HepG2 (cell line): ENCODE data around the gene TMEM120A. TPM values are rescaled to one million over a fixed set of nuclear protein-coding genes. Genes with fewer than 3 reads are reported as not detected.
A peak's percentile ranks its signal among the peaks of the same experiment; 100 is the strongest.

Experiments used
- ATAC-seq: fragments of 200-7000 bp; cut with Tn5 transposase; 3 replicates; pipeline ENCODE4 v1.9.1; 2020; ENCODE audit warnings: mild to moderate bottlenecking, moderate library complexity
- BruUV-seq: library from RNA; stranded (reverse); fragments of 400-500 nt; replicated peaks from 2 replicates; lab custom pipeline; 2021; lab: Mats Ljungman, UMichigan
- CTCF ChIA-PET: fragments of 300-600 bp; formaldehyde crosslinking; extraction: SDS; loops from one replicate; lab custom pipeline; 2021; ENCODE audit warnings: low total read pairs, inconsistent platforms, low intra/inter-chr PET ratio; lab: Yijun Ruan, JAX
- POLR2A ChIA-PET: fragments of 350-600 bp; sonication (Branson Sonifier 250); formaldehyde crosslinking; loops from one replicate; lab custom pipeline; 2020; ENCODE audit warnings: antibody characterized with exemption, inconsistent platforms; lab: Yijun Ruan, JAX
- DNase-seq: peaks from one replicate; pipeline ENCODE4 v3.0.0-alpha.2; 2015; ENCODE audit warnings: low spot score
- FAIRE-seq: peaks from 3 replicates; lab custom pipeline; 2011; peaks lifted over from hg19 to GRCh38; lab: Jason Lieb, UNC
- H2AFZ ChIP-seq: one replicate; pipeline ENCODE4 v1.6.1; 2011; ENCODE audit warnings: low read length, inconsistent platforms
- H3K27ac ChIP-seq: fragments of 300-600 bp; 3 replicates; pipeline ENCODE4 v1.8.0; 2011; ENCODE audit warnings: mixed run types, mild to moderate bottlenecking, mixed read lengths, low read length, inconsistent platforms; ENCODE audit not compliant: insufficient read depth; ENCODE audit errors: extremely low read length
- H3K27me3 ChIP-seq, 2 experiments: fragments of 200-600 bp in 1 of 2; 2 replicates in 1 of 2; 3 replicates in 1 of 2; pipeline versions ENCODE4 v1.6.0 to v1.8.0; 2011; ENCODE audit warnings: low read length in 2 of 2, mild to moderate bottlenecking in 2 of 2, moderate library complexity in 2 of 2, inconsistent platforms in 1 of 2; ENCODE audit not compliant: insufficient read depth in 2 of 2, control insufficient read depth in 1 of 2
- H3K36me3 ChIP-seq, 2 experiments: fragments of 200-600 bp in 1 of 2; replicated peaks in 1 of 2; 2 replicates in 1 of 2; 3 replicates in 1 of 2; pipeline versions ENCODE4 v1.5.1 to v1.8.0; 2011; ENCODE audit warnings: low read length in 2 of 2, inconsistent platforms in 1 of 2; ENCODE audit not compliant: insufficient read depth in 2 of 2, control insufficient read depth in 1 of 2
- H3K4me1 ChIP-seq: 2 replicates; pipeline ENCODE4 v1.5.1; 2012; ENCODE audit warnings: low read length, inconsistent platforms; ENCODE audit not compliant: insufficient read depth
- H3K4me2 ChIP-seq: 2 replicates; pipeline ENCODE4 v1.6.0; 2011; ENCODE audit warnings: low read depth, low read length, inconsistent platforms
- H3K4me3 ChIP-seq, 3 experiments: fragments of 200-600 bp in 1 of 3; sonication (generic), shearing (Covaris generic) in 1 of 3; replicated peaks in 1 of 3; 2 replicates each; pipeline ENCODE4 v1.5.1; 2011 to 2016; ENCODE audit warnings: low read length in 3 of 3, inconsistent platforms in 2 of 3, low read depth in 2 of 3, mild to moderate bottlenecking in 2 of 3, control low read depth in 1 of 3, mixed read lengths in 1 of 3; ENCODE audit not compliant: insufficient read depth in 1 of 3
- H3K79me2 ChIP-seq: one replicate; pipeline ENCODE4 v1.6.1; 2011; ENCODE audit warnings: low read length, inconsistent platforms; ENCODE audit not compliant: insufficient read depth
- H3K9ac ChIP-seq: 2 replicates; pipeline ENCODE4 v1.6.0; 2011; ENCODE audit warnings: mild to moderate bottlenecking, low read depth, low read length, inconsistent platforms; ENCODE audit not compliant: insufficient read depth
- H3K9me3 ChIP-seq: 2 replicates; pipeline ENCODE4 v1.5.1; 2012; ENCODE audit warnings: mild to moderate bottlenecking, low read length
- H4K20me1 ChIP-seq: 2 replicates; pipeline ENCODE4 v1.6.0; 2011; ENCODE audit warnings: inconsistent platforms, mild to moderate bottlenecking, low read length, moderate library complexity; ENCODE audit not compliant: insufficient read depth
- CBX5 ChIP-seq: sonication (generic); formaldehyde crosslinking; IDR thresholded peaks from 2 replicates; pipeline ENCODE4 v1.4.0; 2020; ENCODE audit warnings: missing genetic modification reagents, borderline replicate concordance
- CEBPB ChIP-seq: IDR thresholded peaks from 2 replicates; pipeline ENCODE4 v1.6.1; 2011; ENCODE audit warnings: low read depth, low read length, improper control_type of control experiment, borderline replicate concordance
- FOSL1 ChIP-seq: sonication (generic); formaldehyde crosslinking; IDR thresholded peaks from 2 replicates; pipeline ENCODE4 v1.9.0; 2021; ENCODE audit warnings: missing genetic modification reagents, borderline replicate concordance
- IKZF4 ChIP-seq: sonication (generic); formaldehyde crosslinking; IDR thresholded peaks from 2 replicates; pipeline ENCODE4 v1.5.1; 2020; ENCODE audit warnings: borderline replicate concordance, mild to moderate bottlenecking, low read depth, missing genetic modification reagents; ENCODE audit errors: not compliant biosample characterization
- MYC ChIP-seq: sonication (generic); formaldehyde crosslinking; IDR thresholded peaks from 2 replicates; pipeline ENCODE4 v1.9.0; 2021; ENCODE audit warnings: missing genetic modification reagents, borderline replicate concordance
- NFE2 ChIP-seq: sonication (generic); formaldehyde crosslinking; IDR thresholded peaks from 2 replicates; pipeline ENCODE4 v1.4.0; 2020; ENCODE audit warnings: missing genetic modification reagents
- NFE2L1 ChIP-seq: sonication (generic); formaldehyde crosslinking; IDR thresholded peaks from 2 replicates; pipeline ENCODE4 v1.4.0; 2020; ENCODE audit warnings: missing genetic modification reagents, mild to moderate bottlenecking, borderline replicate concordance
- NFIC ChIP-seq: IDR thresholded peaks from 2 replicates; pipeline ENCODE4 v1.6.1; 2012; ENCODE audit warnings: mild to moderate bottlenecking, low read length, inconsistent platforms
- PHF21A ChIP-seq: sonication (generic); formaldehyde crosslinking; IDR thresholded peaks from 2 replicates; pipeline ENCODE4 v1.5.0; 2020; ENCODE audit warnings: mild to moderate bottlenecking, missing genetic modification reagents
- REXO4 ChIP-seq: sonication (generic); formaldehyde crosslinking; IDR thresholded peaks from 2 replicates; pipeline ENCODE4 v1.8.0; 2022; ENCODE audit warnings: missing genetic modification reagents, mild to moderate bottlenecking, borderline replicate concordance
- THRA ChIP-seq: sonication (generic); formaldehyde crosslinking; IDR thresholded peaks from 2 replicates; pipeline ENCODE4 v1.4.0; 2020; ENCODE audit warnings: missing genetic modification reagents, borderline replicate concordance
- YEATS4 ChIP-seq: sonication (generic); formaldehyde crosslinking; IDR thresholded peaks from 2 replicates; pipeline ENCODE4 v1.4.0; 2020; ENCODE audit warnings: missing genetic modification reagents, borderline replicate concordance
- ZNF503 ChIP-seq: sonication (generic); formaldehyde crosslinking; IDR thresholded peaks from 2 replicates; pipeline ENCODE4 v1.4.0; 2020; ENCODE audit warnings: missing genetic modification reagents
- ZNF770 ChIP-seq: sonication (generic); formaldehyde crosslinking; IDR thresholded peaks from 2 replicates; pipeline ENCODE4 v1.5.0; 2020; ENCODE audit warnings: mild to moderate bottlenecking, missing genetic modification reagents
- WGBS: methylation state at CpG from one replicate; pipeline ENCODE4 v1.1.6; 2017; ENCODE audit warnings: low lambda C conversion rate; 5-methylcytosine and 5-hydroxymethylcytosine counted together
- in situ Hi-C: cut with HindIII; loops from 2 replicates; pipeline ENCODE4 v1.10.0; 2017; ENCODE audit warnings: low pct_unique_long_range_greater_than_20kb; ENCODE audit not compliant: extremely low pct_ligation_motif_present
- intact Hi-C: fragments of 100-400 bp; cut with micrococcal nuclease; formaldehyde crosslinking; loops from one replicate; pipeline ENCODE4 v1.10.0; 2022; ENCODE audit not compliant: unreplicated experiment
- polyA plus RNA-seq, 8 experiments: library from polyadenylated mRNA; depleted of rRNA in 3 of 8; stranded (reverse) in 7 of 8; unstranded in 1 of 8; fragments of >200 nt; fragmentation: Illumina TruSeq in 4 of 8; extraction: Trizol in 4 of 8; gene quantifications; 2 replicates each; pipeline versions ENCODE4 v1.2.1 to v1.2.3, GENCODE V29; 2011 to 2016; ENCODE audit warnings: low read depth in 4 of 8, missing spikeins in 1 of 8, mixed read lengths in 1 of 8; ENCODE audit not compliant: insufficient read depth in 1 of 8
- total RNA-seq, 5 experiments: library from RNA; depleted of rRNA; stranded (reverse); fragments of >200 nt; fragmentation: Illumina TruSeq; extraction: Trizol; gene quantifications; 2 replicates each; pipeline ENCODE4 v1.2.3, GENCODE V29; 2016; ENCODE audit warnings: low read depth in 1 of 5

TMEM120A gene
- total and polyA plus RNA-seq, 2 of the 13 experiments (the other 11 are each of a cell fraction or from before 2014, with no cell fraction given): 40.3 to 102 TPM

- TF ChIP-seq PHF21A (no peak), MYC (CRISPR knock-in tag) (no peak), REXO4 (CRISPR knock-in tag) (no peak), ZNF503 (CRISPR knock-in tag) (no peak), CBX5 (CRISPR knock-in tag) (no peak), THRA (CRISPR knock-in tag) (no peak), FOSL1 (no peak)
Measured at GRCh38 chr7:75938921-75939320, 55.5 kb downstream of the TMEM120A start (continued).

GRCh38 chr7:75937958-75938786 lies 56.2 kb downstream of the TMEM120A start:
- H3K4me1 ChIP-seq: peaks cover 51% of the 10 kb centered on the region
- H3K9ac ChIP-seq: no peak overlapping the region
- ChIA-PET POLR2A (interaction anchor here (1.1 to 2.5 kb wide), 4 partner anchors 11 to 55 kb away, joined by 3 to 6 read pairs (median 5); no protein-coding TSS in a partner anchor), CTCF (no interaction called here)
- no peak for DNase-seq
- no peak overlapping the region for H3K4me3 ChIP-seq
- H3K36me3 ChIP-seq: peaks cover 11 to 33% of the 10 kb centered on the region in 2 experiments; a peak in 4 of 5 replicates
- peaks cover 76% of the 10 kb centered on the region for H4K20me1 ChIP-seq
- peaks cover 94% of the 10 kb centered on the region for H3K79me2 ChIP-seq
- H3K9me3 ChIP-seq: no peaks in the 10 kb centered on the region
- intact Hi-C loops: no loop called here
- peak overlapping the region; percentile 42 for H3K27ac ChIP-seq
- no peak overlapping the region for H2AFZ ChIP-seq
- ATAC-seq: no peak
- in situ Hi-C loops: no loop called here
- BruUV-seq: no TSS peak
- 91% methylated on average over 13 of the region's 15 CpGs for WGBS
- H3K4me2 ChIP-seq: no peak overlapping the region
- FAIRE-seq: no peak
- no peaks in the 10 kb centered on the region for H3K27me3 ChIP-seq
- TF ChIP-seq CEBPB: peak; percentile 27; the same call in 1 of the 2 replicates
- TF ChIP-seq IKZF4: no peak
- peak; percentile 90 for TF ChIP-seq ZNF770 (CRISPR knock-in tag)
- no peak for TF ChIP-seq NFIC
- TF ChIP-seq NFE2L1: peak; percentile 34; the same call in 1 of the 2 replicates
- no peak for TF ChIP-seq YEATS4 (CRISPR knock-in tag)
- peak; percentile 77; the same call in 1 of the 2 replicates for TF ChIP-seq NFE2 (CRISPR knock-in tag)
